GM19463 (cell line): ENCODE data around the gene COL5A1.

Experiments
- ATAC-seq: cut with Tn5 transposase; IDR thresholded peaks from one replicate; pipeline ENCODE4 v1.9.1; 2021; ENCODE audit warnings: mild to moderate bottlenecking, moderate library complexity; ENCODE audit not compliant: unreplicated experiment

The COL5A1 gene

DNA sequence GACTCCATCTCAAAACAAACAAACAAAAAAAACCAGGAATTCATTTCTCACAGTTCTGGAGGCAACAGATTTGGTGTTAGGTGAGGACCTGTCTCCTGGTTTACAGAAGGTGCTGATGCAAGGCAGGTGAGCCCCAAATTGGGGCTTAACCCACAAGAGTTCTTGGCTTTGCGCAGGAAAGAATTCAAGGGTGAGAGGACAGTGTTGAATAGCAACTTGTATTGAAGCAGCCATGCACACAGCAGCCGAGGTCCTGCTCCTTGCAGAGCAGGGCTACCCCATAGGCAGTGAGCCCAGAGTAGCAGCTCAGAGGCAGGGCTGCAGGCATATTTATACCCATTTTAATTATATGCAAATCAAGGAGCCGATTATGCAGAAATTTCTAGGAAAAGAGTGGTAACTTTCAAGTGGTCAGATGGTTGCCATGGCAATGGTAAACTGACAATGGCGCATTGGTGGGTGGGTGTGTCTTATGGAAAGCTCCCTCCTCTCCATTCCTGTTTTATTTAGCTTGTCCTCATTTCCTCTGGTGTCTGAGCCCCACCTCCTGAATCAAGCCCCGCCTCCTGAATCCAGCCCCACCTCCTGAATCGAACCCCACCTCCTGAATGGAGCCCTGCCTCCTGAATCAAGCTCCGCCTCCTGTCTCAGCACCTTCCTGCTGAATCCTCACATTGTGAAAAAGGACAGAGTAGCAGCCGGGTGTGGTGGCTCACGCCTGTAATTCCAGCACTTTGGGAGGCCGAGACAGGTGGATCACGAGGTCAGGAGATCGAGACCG is 34.5 kb upstream of the COL5A1 start:
- ATAC-seq = no peak

DNA sequence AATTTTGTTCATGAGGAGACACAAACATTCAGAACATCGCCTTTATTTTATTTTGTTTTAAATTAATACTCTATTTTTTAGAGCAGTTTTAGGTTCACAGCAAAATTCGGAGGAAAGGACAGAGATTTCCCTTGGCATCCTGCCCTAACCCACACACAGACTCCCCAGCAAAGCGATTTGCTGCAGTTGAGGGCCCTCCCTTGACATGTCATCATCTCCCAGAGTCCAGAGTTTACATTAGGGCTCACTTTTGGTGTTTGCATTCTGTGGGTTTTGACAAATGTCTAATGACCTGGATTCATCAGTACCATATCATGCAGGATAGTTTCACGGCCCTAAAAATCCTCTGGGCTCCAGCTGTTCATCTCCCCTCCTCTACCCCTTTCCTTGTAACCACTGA is 33.6 kb upstream of the COL5A1 start:
- no peak for ATAC-seq

- no peak for ATAC-seq
Observed at GRCh38 chr9:134611046-134611445, 30.6 kb upstream of the COL5A1 start.

GRCh38 chr9:134612309-134612708 is 29.3 kb upstream of the COL5A1 start:
- no peak for ATAC-seq

GRCh38 chr9:134612715-134613114 is 28.9 kb upstream of the COL5A1 start:
- no peak for ATAC-seq

GRCh38 chr9:134614256-134614655 is 27.3 kb upstream of the COL5A1 start:
- no peak for ATAC-seq

DNA sequence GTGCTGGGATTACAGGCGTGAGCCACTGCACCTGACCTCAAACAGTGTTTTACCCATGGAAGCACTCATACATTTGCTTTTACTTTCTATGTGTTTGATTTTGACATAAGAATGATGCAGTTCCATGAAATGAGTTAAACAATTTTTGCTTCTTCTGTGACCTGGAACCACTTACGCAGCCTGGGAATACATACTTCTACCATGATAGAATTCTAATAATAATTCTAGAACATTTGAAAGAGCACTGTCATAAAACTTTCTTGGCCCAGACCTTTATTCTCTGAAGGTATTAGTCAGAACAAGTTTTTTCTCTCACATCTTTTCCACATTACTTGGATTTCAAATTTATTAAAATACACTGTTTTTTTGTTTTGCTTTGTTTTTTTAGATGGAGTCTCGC is 25.3 kb upstream of the COL5A1 start:
- ATAC-seq = no peak

DNA sequence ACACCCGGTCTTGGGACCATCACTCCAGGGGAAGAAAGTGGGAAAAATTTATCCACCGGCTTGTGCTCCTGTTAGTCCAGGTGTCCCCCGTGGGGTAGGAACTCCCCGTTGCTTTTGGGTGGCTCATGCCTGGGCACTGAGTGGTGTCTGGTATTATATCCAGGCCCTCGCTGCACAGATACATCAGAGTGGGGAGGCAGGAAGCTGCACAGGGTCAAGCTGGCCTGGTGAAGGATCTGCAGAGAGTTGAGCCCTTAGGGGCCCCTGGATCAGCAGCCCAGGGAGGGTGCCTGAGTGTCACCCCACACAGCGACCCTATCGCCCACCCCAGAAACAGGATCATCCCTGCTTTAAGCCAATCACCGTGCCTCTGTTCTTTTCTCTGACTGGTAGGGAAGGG is 24.4 kb upstream of the COL5A1 start:
- ATAC-seq = no peak

DNA sequence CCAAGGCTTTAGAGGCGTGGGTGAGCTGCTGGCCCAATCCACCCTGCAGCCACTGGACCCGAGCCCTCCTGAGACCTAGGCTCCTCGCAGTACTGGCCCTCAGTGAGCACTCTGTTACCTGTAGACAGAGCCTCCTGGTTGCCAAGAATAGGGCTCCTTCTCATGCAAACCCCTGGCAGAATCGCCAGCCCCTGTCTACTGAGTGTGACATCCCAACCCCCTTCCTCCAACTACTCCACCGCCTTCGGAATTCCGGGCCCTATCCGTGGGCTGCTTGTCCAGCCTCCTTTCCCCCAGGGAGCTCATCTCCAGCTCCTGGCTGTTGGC is 23.8 kb upstream of the COL5A1 start:
- no peak for ATAC-seq

GRCh38 chr9:134618163-134618832 is 23.3 kb upstream of the COL5A1 start:
- ATAC-seq = no peak

DNA sequence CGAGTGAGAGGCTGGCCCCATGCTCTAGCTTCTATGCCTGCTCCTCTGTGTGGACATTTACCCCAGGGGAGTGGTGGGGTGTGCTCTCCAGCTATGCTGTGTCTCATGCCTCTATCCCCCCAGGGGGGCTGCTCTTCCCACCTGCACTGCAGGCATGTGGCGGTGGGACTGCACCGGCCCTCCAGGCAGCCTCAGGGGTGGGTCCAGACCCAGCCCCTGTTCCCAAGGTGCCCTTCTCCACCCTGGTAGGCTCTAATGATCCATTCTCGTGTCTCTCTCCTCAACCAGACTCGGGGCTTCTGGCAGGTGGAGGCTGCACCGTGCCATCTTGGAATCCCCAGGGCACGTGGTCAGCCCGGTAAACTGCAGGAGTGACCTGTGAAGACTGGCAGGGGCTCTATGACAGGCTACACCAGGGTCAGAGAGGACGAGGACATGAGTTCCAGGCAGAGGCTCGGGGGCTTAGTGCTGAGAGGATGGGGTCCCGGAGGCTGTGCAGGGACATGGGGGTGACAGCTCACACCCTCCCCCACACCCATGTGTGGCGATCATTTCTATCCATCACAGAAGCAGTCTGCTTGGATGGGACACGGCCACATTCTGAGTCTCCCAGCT is 22.7 kb upstream of the COL5A1 start:
- ATAC-seq = no peak

GRCh38 chr9:134619448-134619982 is 22.1 kb upstream of the COL5A1 start:
- ATAC-seq = no peak

DNA sequence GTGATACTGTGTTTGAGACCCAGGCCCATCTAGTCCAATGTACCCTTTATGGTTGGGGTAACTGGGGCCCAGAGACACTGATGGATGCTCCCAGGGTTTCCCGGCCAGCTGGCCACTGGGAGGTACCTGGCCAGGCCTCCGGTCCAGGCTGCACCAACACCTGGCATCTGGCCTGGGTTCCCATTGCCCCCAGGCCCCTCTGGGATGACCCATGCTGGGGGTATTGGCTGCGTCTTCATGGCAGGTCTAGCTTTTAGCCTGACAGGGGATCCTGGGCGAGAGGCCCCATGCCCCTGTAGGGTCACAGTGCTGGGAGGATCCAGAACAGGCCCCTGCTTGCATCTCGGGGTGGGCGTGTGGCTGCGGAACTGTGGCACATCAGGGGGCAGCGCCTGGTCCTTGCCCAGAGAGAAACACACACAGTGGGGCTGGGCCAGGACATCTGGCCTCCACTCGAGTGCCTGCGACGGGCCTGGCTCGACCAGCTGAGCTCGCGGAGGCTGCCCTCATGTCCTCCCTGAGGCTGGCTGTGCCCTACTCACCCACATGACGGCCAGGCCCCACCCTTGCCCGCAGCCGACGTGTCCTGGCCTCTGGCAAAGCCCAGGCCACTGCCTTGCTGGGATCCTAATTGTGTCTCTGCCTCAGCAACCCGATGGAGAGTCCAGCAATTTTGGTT is 21.5 kb upstream of the COL5A1 start:
- ATAC-seq = no peak

- no peak for ATAC-seq
Observed at GRCh38 chr9:134620751-134621557, 20.6 kb upstream of the COL5A1 start.

- no peak for ATAC-seq
Observed at GRCh38 chr9:134621558-134622110, 20.0 kb upstream of the COL5A1 start.

DNA sequence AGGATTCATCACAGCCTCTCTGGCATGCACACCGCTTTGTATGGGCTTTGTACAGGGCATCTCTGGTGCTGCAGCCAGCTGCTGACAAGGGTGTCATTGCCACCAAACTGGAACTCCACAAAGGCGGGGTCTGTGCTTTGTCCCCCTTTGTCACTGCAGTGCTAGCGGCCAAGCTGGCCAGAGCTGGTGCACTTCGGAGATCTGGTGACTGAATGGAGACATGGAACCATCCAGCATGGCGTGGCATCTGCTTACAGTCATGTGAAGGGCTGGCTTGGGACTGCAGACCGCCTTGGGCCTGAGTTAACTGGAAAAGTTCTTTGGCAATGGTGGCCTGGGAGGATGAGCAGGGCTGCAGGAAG is 18.7 kb upstream of the COL5A1 start:
- ATAC-seq = no peak

DNA sequence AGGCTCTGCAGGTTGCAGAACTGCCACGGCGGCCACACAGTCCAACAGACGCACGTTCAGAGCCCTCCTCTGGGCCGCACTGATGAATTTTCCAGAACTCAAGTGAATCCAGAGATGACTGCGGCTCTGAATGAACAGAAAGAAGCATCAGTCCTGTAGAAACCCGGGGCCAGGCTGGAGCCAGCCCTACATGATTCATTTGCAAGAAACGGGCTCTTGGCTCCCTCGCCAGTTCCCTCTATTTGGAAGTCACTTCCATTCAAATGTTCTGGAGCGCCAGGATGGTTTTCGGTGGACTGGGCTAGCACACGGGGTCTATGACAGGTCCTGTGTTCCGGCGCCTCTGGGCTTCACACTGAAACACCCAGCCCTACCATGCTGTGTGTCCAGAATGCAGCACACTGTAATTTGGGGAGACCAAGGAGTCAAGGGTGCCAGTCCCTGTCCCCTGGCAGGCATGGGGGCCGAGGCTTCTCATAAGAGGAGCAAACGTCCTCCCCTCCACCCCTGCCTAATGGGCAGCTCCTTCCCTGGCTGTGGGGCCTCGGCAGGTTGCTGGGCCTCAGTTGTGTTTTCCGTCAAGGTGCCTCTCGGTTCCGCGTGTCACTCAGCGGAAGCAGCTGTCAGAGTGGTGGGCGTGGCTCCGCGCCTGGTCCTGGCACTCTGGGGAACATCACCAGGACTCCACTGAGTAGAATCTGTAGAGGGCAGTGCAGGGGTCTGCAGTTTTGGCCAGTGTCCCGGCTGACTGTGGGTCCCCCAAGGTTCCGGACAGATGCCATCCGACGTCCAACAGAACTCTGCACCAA is 18.1 kb upstream of the COL5A1 start:
- no peak for ATAC-seq

DNA sequence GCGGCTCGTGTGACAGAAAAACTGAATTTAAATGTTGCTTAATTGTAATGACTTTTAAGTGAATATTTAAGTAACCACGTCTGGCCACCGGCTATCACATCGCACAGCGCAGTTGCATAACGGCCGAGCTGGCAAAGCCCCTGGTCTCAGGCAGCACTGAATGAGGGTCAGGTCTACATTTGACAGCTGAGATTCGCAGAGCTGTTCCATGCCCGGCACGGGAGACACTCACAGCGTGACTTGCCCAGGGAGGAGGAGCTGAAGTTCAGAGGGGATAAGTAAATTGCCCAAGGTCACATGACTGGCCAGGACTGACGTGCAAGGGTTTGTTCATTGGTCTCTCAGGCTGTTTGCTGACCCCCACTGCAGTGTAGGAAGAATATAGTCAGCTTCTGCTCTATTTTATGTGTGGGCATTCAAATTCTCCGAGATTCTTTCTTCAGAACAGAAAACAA is 17.4 kb upstream of the COL5A1 start:
- no peak for ATAC-seq

DNA sequence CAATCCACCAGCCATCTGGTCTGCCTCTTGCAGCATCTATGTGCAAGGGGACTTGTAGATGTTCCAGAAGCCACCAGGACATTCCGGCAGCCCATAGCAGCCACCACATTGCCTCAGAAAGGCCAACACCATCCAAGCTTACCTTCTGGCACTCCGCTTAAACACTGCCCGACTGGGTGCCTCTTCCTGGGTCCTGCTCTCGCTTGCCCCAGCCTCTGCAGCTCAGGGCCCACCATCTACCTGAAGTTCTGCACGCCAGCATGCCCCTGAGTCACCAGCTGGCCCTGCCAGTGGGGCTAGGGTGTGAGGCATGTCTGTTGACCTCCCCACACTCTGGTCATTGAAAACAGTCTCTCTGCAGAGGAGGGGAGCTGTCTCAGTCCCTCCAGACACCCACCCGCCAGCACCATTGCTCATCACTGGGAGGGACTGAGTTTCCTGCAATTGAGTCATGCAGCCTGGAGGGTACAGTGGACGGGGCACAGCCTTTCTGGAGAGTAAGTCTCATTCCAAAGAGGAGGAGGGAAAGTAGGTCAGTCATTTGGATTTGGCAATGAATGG is 16.9 kb upstream of the COL5A1 start:
- no peak for ATAC-seq
